WERI-Rb-1 (cell line): ENCODE results near the gene ERCC3.
A peak's percentile ranks its signal among the peaks of the same experiment; 100 is the strongest.

Experiments
- DNase-seq: peaks from one replicate; pipeline ENCODE4 v3.0.0-alpha.2; 2020
- H3K27ac ChIP-seq: fragments of 250-450 bp; sonication (Bioruptor Pico); 2 replicates; pipeline ENCODE4 v1.5.1; 2020; ENCODE audit warnings: mild to moderate bottlenecking, moderate library complexity
- H3K27me3 ChIP-seq: fragments of 250-450 bp; sonication (Bioruptor Pico); 2 replicates; pipeline ENCODE4 v1.5.1; 2021; ENCODE audit warnings: mild to moderate bottlenecking, low read depth, moderate library complexity; ENCODE audit not compliant: insufficient read depth, severe bottlenecking
- H3K36me3 ChIP-seq: fragments of 250-450 bp; sonication (Bioruptor Pico); 2 replicates; pipeline ENCODE4 v1.5.1; 2020; ENCODE audit warnings: mild to moderate bottlenecking, moderate library complexity
- H3K4me3 ChIP-seq: 2 replicates; pipeline ENCODE4 v1.5.1; 2011; ENCODE audit warnings: low read depth, mild to moderate bottlenecking, control low read depth, low read length
- H3K9me3 ChIP-seq: fragments of 250-450 bp; sonication (Bioruptor Pico); 2 replicates; pipeline ENCODE4 v1.5.1; 2021; ENCODE audit warnings: mild to moderate bottlenecking, moderate library complexity; ENCODE audit not compliant: severe bottlenecking
- TF ChIP-seq, protein P1 (sequence below): IDR thresholded peaks from 2 replicates; pipeline ENCODE4 v1.5.1; 2011; ENCODE audit warnings: low read depth, mild to moderate bottlenecking, control low read depth, inconsistent platforms, low read length

ERCC3 gene

DNA sequence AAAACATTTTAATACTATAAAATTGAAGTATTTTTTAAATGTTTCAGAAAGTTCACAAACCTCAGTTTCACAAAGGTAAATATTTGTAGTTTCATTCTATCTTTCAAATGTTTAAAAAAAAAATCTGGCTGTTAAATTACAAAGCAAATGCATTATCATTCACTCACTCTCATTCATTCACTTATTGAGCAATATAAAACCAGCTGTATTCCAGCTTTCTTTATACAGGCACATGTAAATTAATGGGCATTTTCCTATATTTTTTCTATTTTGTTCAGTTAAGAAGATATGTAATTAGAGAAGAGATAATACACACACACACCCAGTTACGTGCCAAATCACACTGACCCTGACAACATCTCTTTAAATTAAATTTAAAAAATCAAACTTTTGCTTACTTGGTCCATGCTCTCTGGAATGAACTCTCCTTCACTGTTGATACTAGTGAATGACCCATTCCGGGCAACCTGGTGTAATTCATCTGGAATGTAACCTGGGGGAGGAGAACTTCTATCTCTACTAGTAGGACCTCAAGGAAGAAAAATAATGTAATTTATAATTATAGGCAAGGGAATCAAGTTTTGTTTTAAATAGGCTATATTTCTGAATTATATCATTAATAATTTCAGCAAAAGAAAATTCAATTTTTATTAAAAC is 32.5 kb upstream of the ERCC3 start:
- Histone ChIP-seq H3K4me3 (no peak overlapping the region), H3K36me3 (peaks cover 26% of the 10 kb centered on the region), H3K9me3 (no peaks in the 10 kb centered on the region), H3K27ac (no peak overlapping the region), H3K27me3 (no peaks in the 10 kb centered on the region)
- TF ChIP-seq, protein P1, sequence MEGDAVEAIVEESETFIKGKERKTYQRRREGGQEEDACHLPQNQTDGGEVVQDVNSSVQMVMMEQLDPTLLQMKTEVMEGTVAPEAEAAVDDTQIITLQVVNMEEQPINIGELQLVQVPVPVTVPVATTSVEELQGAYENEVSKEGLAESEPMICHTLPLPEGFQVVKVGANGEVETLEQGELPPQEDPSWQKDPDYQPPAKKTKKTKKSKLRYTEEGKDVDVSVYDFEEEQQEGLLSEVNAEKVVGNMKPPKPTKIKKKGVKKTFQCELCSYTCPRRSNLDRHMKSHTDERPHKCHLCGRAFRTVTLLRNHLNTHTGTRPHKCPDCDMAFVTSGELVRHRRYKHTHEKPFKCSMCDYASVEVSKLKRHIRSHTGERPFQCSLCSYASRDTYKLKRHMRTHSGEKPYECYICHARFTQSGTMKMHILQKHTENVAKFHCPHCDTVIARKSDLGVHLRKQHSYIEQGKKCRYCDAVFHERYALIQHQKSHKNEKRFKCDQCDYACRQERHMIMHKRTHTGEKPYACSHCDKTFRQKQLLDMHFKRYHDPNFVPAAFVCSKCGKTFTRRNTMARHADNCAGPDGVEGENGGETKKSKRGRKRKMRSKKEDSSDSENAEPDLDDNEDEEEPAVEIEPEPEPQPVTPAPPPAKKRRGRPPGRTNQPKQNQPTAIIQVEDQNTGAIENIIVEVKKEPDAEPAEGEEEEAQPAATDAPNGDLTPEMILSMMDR = no peak
- no peak for DNase-seq

DNA sequence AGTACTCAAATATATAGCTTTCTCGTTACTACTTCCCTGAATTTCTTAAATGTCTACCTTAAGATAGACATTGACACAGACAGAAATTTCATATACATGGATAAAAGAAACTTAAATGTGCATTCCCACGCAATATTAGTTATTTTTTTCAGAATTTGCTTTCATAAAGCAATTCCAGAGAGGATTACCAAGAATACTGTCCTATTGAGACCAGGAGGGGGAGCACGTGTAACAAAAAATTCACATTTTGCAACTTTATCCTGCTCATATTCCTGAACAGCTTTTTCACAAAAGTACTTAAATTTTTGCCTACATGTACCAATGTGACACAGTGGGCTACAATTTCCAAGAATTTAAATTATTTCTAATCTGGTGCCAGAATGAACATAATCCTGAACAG is 30.7 kb upstream of the ERCC3 start:
- H3K27me3 ChIP-seq = no peaks in the 10 kb centered on the region
- no peaks in the 10 kb centered on the region for H3K9me3 ChIP-seq
- no peak overlapping the region for H3K4me3 ChIP-seq
- H3K27ac ChIP-seq = no peak overlapping the region
- no peak for DNase-seq
- TF ChIP-seq, protein P1 = peak; percentile 32
- H3K36me3 ChIP-seq = peaks cover 39% of the 10 kb centered on the region

- H3K27ac ChIP-seq = no peak overlapping the region
- DNase-seq = no peak
- no peaks in the 10 kb centered on the region for H3K27me3 ChIP-seq
- H3K9me3 ChIP-seq = no peaks in the 10 kb centered on the region
- no peak overlapping the region for H3K4me3 ChIP-seq
- peaks cover 41% of the 10 kb centered on the region for H3K36me3 ChIP-seq
- TF ChIP-seq, protein P1 = no peak
These were observed 27.4 kb upstream of the ERCC3 start for GRCh38 chr2:127321303-127321702.

DNA sequence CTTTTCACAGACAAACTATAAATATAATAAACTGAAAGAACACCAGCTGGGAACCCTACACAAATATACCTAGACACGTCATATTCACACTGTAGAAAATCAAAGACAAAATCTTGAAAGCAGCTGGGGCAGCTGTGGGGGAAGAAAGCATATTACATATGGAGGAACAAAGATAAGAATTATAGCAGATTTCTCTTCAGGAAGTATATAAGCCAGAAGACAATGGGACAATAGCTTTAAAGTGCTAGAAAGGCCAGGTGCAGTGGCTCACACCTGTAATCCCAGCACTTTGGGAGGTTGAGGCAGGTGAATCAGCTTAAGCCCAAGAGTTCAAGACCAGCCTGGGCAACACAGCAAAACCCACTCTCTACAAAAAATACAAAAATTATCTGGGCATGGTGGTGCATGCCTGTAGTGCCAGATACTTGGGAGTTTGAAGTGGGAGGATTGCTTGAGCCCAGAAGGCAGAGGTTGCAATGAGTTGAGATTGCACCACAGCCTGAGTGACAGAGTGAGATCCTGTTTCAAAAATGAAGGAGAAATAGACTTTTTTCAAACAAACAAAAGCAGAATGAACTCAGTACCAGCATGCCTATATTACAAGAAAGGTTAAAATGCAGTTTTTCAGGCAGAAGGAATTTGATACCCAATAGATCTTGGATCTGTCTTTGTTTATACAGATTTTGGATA is 26.8 kb upstream of the ERCC3 start:
- TF ChIP-seq, protein P1 = no peak
- no peaks in the 10 kb centered on the region for H3K27me3 ChIP-seq
- no peak overlapping the region for H3K4me3 ChIP-seq
- H3K36me3 ChIP-seq = peaks cover 45% of the 10 kb centered on the region
- DNase-seq = no peak
- H3K27ac ChIP-seq = no peak overlapping the region
- H3K9me3 ChIP-seq = no peaks in the 10 kb centered on the region

DNA sequence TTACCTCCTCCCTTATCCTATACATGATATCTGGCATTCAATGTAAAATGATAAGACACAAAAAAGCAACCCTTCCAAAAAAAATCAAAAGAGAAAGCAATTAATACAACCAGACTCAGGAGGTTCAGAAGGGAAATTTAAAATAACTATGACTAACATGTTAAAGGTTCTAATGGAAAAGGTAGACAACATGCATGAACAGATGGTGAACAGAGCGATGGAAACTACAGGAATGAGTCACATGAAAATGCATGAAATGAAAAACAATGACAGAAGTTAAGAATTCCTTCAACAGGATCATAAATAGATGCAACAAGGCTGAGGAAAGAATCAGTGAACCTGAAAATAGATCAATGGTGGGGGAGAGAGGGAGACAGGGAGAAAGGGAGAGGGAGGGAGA is 26.1 kb upstream of the ERCC3 start:
- TF ChIP-seq, protein P1 = no peak
- Histone ChIP-seq H3K27ac (no peak overlapping the region), H3K9me3 (no peaks in the 10 kb centered on the region), H3K27me3 (no peaks in the 10 kb centered on the region), H3K36me3 (peaks cover 50% of the 10 kb centered on the region), H3K4me3 (no peak overlapping the region)
- no peak for DNase-seq
